Psoas muscle (tissue), 8 donors: Measurements from ENCODE around the gene IL34. TPM values are rescaled to one million over a fixed set of nuclear protein-coding genes. Genes with fewer than 3 reads are reported as not detected.
A peak's percentile ranks its signal among the peaks of the same experiment; 100 is the strongest.

ENCODE experiments used
- ATAC-seq, 4 donors: fragments of 200-7000 bp; cut with Tn5 transposase; one replicate each; pipeline ENCODE4 v1.9.1; 2020; ENCODE audit warnings: moderate library complexity in 3 of 4, mild to moderate bottlenecking in 2 of 4
- DNase-seq, 2 donors: peaks; one replicate each; pipeline ENCODE4 v3.0.0-alpha.2; 2020
- H3K27ac ChIP-seq: fragments of 200-600 bp; one replicate; pipeline ENCODE4 v1.8.0; 2022
- H3K27me3 ChIP-seq, 3 donors: fragments of 200-600 bp in 1 of 3; one replicate each; pipeline versions ENCODE4 v1.6.1 to v1.8.0; 2013 to 2022; ENCODE audit warnings: low read length in 2 of 3, mild to moderate bottlenecking in 2 of 3, moderate library complexity in 1 of 3; ENCODE audit not compliant: insufficient read depth in 3 of 3
- H3K36me3 ChIP-seq, 2 donors: fragments of 200-600 bp in 1 of 2; one replicate each; pipeline versions ENCODE4 v1.6.1 to v1.8.0; 2013 to 2022; ENCODE audit warnings: low read depth in 1 of 2, mild to moderate bottlenecking in 1 of 2, moderate library complexity in 1 of 2; ENCODE audit not compliant: insufficient read depth in 1 of 2
- H3K4me1 ChIP-seq: fragments of 200-600 bp; one replicate; pipeline ENCODE4 v1.8.0; 2022
- H3K4me3 ChIP-seq: fragments of 200-600 bp; one replicate; pipeline ENCODE4 v1.8.0; 2022; ENCODE audit warnings: mild to moderate bottlenecking
- H3K9me3 ChIP-seq: fragments of 200-600 bp; one replicate; pipeline ENCODE4 v1.8.0; 2022
- CTCF ChIP-seq: fragments of 200-600 bp; IDR thresholded peaks from one replicate; pipeline ENCODE4 v1.8.0; 2022; ENCODE audit warnings: antibody characterized with exemption
- WGBS, 3 donors: extraction: QIAGEN DNeasy Blood & Tissue Kit; methylation state at CpG; one replicate each; pipeline versions ENCODE4 v1.1.6 to v1.1.7; 2013; 5-methylcytosine and 5-hydroxymethylcytosine counted together
- intact Hi-C, 2 donors: fragments of 100-400 bp; cut with DNase I; formaldehyde crosslinking; loops; one replicate each; pipeline versions ENCODE4 v1.11.0 to v1.14.2; 2022
- long read RNA-seq, 2 donors: library from polyadenylated mRNA; unstranded; transcript quantifications; one replicate each; pipeline ENCODE4 v2.0.0, GENCODE V29; 2021
- polyA plus RNA-seq, 3 donors: library from polyadenylated mRNA; stranded (reverse); fragments of 200-250 nt; gene quantifications; one replicate each; pipeline ENCODE4 v1.2.3, GENCODE V29; 2013
- total RNA-seq, 4 donors: library from RNA; stranded (reverse); fragmentation: NEBNext Ultra II Directional in 2 of 4; extraction: Animal tissue kit (Norgen Biotek cat#: 25700) in 2 of 4; gene quantifications; one replicate each; pipeline versions ENCODE4 v1.2.1 to v1.2.4, GENCODE V29; 2021 to 2023
- donor health status: healthy with polysubstance abuse.
- donor health status: DM: no; HTN: no; CAD: no; lungs with moderate emphysema.
- donor health status: Bipolar disorder and iron deficiency.
- donor health status: healthy.
- donor health status: DM: yes; HTN: yes; CAD: no.
- donor health status: DM: no; HTN: no; CAD: no.
- donor health status: DM: no; HTN: no; CAD: no.
- donor health status: DM: yes; HTN: yes; CAD: no.

The IL34 gene
- total RNA-seq (10 to 100 TPM in 2 of 4 donors, 1 to 10 TPM in 2; 6.5 to 18.5 (median 9.0) TPM), polyA plus RNA-seq (1 to 10 TPM in 2 of 3 donors, under 1 TPM in 1; 0.89 to 3.7 (median 2.2) TPM)
- long read RNA-seq, donor 1, transcript IL34-201 (6 exons, 1,607 nt) = major isoform, 8 of 10 reads
- long read RNA-seq, donor 1, partial matches to known transcripts = 0 of 10 reads
- long read RNA-seq, donor 1, other reads (novel, unspliced or antisense) = 2 of 10 reads
- long read RNA-seq, donor 2, transcript IL34-201 (6 exons, 1,607 nt) = major isoform, 12 of 34 reads
- long read RNA-seq, donor 2, partial matches to known transcripts = 0 of 34 reads
- long read RNA-seq, donor 2, other reads (novel, unspliced or antisense) = 22 of 34 reads

- peak; percentile 81 to 93 for DNase-seq
- peak; percentile 91 to 94 (median 93) for ATAC-seq
- intact Hi-C loops = loop anchor here in 1 of 2 donors (5.0 kb wide), 2 partner anchors 74 to 254 kb away; no protein-coding TSS in a partner anchor
- Histone ChIP-seq H3K9me3 (no peaks in the 10 kb centered on the region), H3K27ac (peak within 1 kb of the TSS; percentile 81), H3K4me3 (peak within 1 kb of the TSS; percentile 47), H3K27me3 (no peaks in the 10 kb centered on the region), H3K4me1 (peaks cover 13% of the 10 kb centered on the region), H3K36me3 (no peaks in the 10 kb centered on the region)
- TF ChIP-seq CTCF = no peak
- 33 to 42% (median 36%) methylated on average over 37 to 39 of the region's 39 CpGs for WGBS, 3 donors
Observed at GRCh38 chr16:70646260-70647241, at the start of gene IL34. Gene IL34 (plus strand): TSS chr16:70646559. CDS start chr16:70646948, 389 bp downstream.

- WGBS, 3 donors = 89 to 93% (median 92%) methylated on average over 4 of the region's 4 CpGs
- no peak for TF ChIP-seq CTCF
- Histone ChIP-seq H3K27me3 (peaks cover 0 to 1% (median 0%) of the 10 kb centered on the region in 3 donors), H3K36me3 (no peaks in the 10 kb centered on the region), H3K9me3 (peaks cover 3% of the 10 kb centered on the region), H3K4me1 (no peaks in the 10 kb centered on the region), H3K4me3 (no peak overlapping the region), H3K27ac (no peak overlapping the region)
- no peak for ATAC-seq
- DNase-seq = peak in 1 of 2 donors; percentile 6
- intact Hi-C loops = no loop called here
Observed at GRCh38 chr16:70597135-70597835, 49.1 kb upstream of the IL34 start.

DNA sequence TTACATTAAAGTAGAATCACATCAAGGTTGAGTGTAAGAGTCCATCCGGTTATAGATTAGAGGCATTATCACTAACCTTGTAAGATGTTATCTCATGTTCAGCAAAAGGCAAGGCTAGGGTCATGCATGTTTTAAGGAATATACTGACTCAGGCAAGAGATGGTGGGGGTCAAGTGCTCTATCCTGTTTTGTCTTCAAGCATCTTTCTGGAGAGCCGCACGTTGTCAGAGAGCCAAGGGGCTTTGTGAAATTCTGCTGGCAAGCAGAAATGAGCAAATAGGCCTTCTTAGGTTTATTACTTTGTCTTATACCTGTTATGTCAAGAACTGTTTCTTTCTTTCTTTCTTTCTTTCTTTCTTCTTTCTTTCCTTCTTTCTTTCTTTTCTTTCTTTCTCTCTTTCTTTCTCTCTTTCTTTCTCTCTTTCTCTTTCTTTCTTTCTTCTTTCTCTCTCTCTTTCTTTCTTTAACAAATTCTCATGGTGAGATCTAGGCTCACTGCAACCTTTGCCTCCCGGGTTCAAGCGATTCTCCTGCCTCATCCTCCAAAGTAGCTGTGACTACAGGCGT, 47.3 kb upstream of the IL34 start:
- no peak overlapping the region for H3K27ac ChIP-seq
- intact Hi-C loops = no loop called here
- H3K4me3 ChIP-seq = no peak overlapping the region
- no peaks in the 10 kb centered on the region for H3K4me1 ChIP-seq
- H3K9me3 ChIP-seq = no peaks in the 10 kb centered on the region
- no peak for TF ChIP-seq CTCF
- ATAC-seq (no peak), DNase-seq (peak in 1 of 2 donors; percentile 49)
- WGBS, 3 donors = 77 to 78% (median 78%) methylated on average over 6 of the region's 6 CpGs
- H3K36me3 ChIP-seq = no peaks in the 10 kb centered on the region
- no peaks in the 10 kb centered on the region for H3K27me3 ChIP-seq

DNA sequence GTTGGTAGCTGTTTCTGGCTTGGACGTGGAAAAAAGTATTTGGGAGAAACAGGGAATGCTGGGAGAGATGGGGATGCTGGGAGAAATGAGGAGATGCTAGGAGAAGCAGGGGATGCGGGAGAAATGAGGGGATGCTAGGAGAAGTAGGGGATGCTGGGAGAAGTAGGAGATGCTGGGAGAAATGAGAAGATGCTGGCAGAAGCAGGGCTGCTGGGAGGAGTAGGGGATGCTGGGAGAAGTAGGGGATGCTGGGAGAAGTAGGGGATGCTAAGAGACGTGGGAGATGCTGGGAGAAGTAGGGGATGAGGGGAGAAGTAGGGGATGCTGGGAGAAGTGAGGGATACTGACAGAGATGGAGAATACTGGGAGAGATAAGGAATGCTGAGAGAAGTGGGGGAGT, 45.6 kb upstream of the IL34 start:
- 79 to 91% (median 85%) methylated on average over 3 of the region's 3 CpGs for WGBS, 3 donors
- Histone ChIP-seq H3K36me3 (no peaks in the 10 kb centered on the region), H3K27ac (no peak overlapping the region), H3K27me3 (no peaks in the 10 kb centered on the region), H3K4me3 (no peak overlapping the region), H3K9me3 (no peaks in the 10 kb centered on the region), H3K4me1 (peaks cover 6% of the 10 kb centered on the region)
- intact Hi-C loops = no loop called here
- ATAC-seq (no peak), DNase-seq (no peak)
- TF ChIP-seq CTCF = no peak
